ENCODE data around the gene SPOCK1.

GRCh38 chr5:136926073-136926472 lies 573.1 kb downstream of the SPOCK1 start:
- TF ChIP-seq POLR2A (IDR thresholded peaks at IDR 0.05; ENCODE audit: low read depth, low read length) (no peak), FOS (IDR thresholded peaks at IDR 0.05; ENCODE audit: low read depth, low read length) (no peak), CTCF (conservative IDR thresholded peaks at IDR 0.05; ENCODE audit: low read depth, low read length) (no peak), MAFK (IDR thresholded peaks at IDR 0.05; ENCODE audit: low read depth, low read length) (no peak), RCOR1 (IDR thresholded peaks at IDR 0.05; ENCODE audit: insufficient replicate concordance, low read length) (no peak), RFX5 (IDR thresholded peaks at IDR 0.05; ENCODE audit: low read depth, low read length) (no peak), BHLHE40 (IDR thresholded peaks at IDR 0.05; ENCODE audit: low read depth, low read length) (no peak), RAD21 (IDR thresholded peaks at IDR 0.05; ENCODE audit: low read length) (no peak), MAZ (IDR thresholded peaks at IDR 0.05; ENCODE audit: borderline replicate concordance, low read depth, low read length) (no peak)
- TF ChIP-seq, protein P1, sequence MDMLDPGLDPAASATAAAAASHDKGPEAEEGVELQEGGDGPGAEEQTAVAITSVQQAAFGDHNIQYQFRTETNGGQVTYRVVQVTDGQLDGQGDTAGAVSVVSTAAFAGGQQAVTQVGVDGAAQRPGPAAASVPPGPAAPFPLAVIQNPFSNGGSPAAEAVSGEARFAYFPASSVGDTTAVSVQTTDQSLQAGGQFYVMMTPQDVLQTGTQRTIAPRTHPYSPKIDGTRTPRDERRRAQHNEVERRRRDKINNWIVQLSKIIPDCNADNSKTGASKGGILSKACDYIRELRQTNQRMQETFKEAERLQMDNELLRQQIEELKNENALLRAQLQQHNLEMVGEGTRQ (IDR thresholded peaks at IDR 0.05; ENCODE audit: low read depth, low read length), result no peak

Measured in IMR-90 (cell line).